Nephron progenitor cell (in vitro differentiated cells): ENCODE measurements around the gene IL13RA1.
"Not testable (repeated sequence)": the region's sequence is repeated elsewhere in the genome, so short reads cannot be mapped to it uniquely, and the experiment has no call there.

ENCODE experiments used
- DNase-seq: peaks from one replicate; pipeline ENCODE4 v3.0.0; 2021
- H3K27ac Mint-ChIP-seq: 2 replicates; pipeline ENCODE4 v1.8.0; 2021; ENCODE audit warnings: mild to moderate bottlenecking, moderate library complexity, mixed read lengths
- H3K27me3 Mint-ChIP-seq: 2 replicates; pipeline ENCODE4 v1.8.0; 2021; ENCODE audit warnings: mild to moderate bottlenecking, low read depth, mixed read lengths; ENCODE audit not compliant: poor library complexity
- H3K36me3 Mint-ChIP-seq: 2 replicates; pipeline ENCODE4 v1.8.0; 2021; ENCODE audit warnings: low read depth, mixed read lengths
- H3K4me1 Mint-ChIP-seq: 2 replicates; pipeline ENCODE4 v1.8.0; 2021; ENCODE audit warnings: mixed read lengths
- H3K4me3 Mint-ChIP-seq: 2 replicates; pipeline ENCODE4 v1.8.0; 2021; ENCODE audit warnings: mild to moderate bottlenecking, moderate library complexity, mixed read lengths
- H3K9me3 Mint-ChIP-seq: 2 replicates; pipeline ENCODE4 v1.8.0; 2021; ENCODE audit warnings: mild to moderate bottlenecking, moderate library complexity, mixed read lengths
- TF ChIP-seq, protein P1 (sequence below): fragments of 200-600 bp; sonication (generic); IDR thresholded peaks from 2 replicates; pipeline ENCODE4 v1.5.0; 2021; ENCODE audit warnings: antibody characterized with exemption

IL13RA1 gene

DNA sequence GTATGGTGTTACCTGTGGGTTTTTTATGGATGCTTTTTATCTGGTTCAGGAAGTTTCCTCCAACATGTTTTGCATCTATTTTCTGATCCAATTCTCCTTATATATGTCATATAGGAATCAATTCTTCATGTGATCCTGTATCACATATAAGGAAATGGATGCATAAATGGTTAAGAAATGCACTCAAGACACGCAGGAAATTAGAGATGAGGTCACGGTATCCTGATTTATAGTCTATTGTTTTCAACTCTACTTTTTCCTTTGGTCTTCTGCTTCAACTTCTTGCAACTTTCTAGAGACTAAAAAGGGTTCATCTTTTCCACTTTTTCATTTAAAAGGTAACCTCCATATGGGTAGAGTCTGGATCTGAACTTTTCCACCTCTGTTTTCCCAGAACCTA is 33.6 kb upstream of the IL13RA1 start:
- Mint-ChIP-seq H3K4me1 (no peaks in the 10 kb centered on the region), H3K27me3 (no peaks in the 10 kb centered on the region), H3K36me3 (no peaks in the 10 kb centered on the region), H3K9me3 (peaks cover 26% of the 10 kb centered on the region), H3K27ac (no peak overlapping the region), H3K4me3 (no peak overlapping the region)
- DNase-seq, result no peak
- TF ChIP-seq, protein P1, sequence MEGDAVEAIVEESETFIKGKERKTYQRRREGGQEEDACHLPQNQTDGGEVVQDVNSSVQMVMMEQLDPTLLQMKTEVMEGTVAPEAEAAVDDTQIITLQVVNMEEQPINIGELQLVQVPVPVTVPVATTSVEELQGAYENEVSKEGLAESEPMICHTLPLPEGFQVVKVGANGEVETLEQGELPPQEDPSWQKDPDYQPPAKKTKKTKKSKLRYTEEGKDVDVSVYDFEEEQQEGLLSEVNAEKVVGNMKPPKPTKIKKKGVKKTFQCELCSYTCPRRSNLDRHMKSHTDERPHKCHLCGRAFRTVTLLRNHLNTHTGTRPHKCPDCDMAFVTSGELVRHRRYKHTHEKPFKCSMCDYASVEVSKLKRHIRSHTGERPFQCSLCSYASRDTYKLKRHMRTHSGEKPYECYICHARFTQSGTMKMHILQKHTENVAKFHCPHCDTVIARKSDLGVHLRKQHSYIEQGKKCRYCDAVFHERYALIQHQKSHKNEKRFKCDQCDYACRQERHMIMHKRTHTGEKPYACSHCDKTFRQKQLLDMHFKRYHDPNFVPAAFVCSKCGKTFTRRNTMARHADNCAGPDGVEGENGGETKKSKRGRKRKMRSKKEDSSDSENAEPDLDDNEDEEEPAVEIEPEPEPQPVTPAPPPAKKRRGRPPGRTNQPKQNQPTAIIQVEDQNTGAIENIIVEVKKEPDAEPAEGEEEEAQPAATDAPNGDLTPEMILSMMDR, result no peak

GRCh38 chrX:118694638-118695037 is 32.8 kb upstream of the IL13RA1 start:
- no peaks in the 10 kb centered on the region for H3K36me3 Mint-ChIP-seq
- TF ChIP-seq, protein P1, result no peak
- no peak for DNase-seq
- H3K27ac Mint-ChIP-seq, result no peak overlapping the region
- H3K27me3 Mint-ChIP-seq, result no peaks in the 10 kb centered on the region
- peaks cover 31% of the 10 kb centered on the region for H3K9me3 Mint-ChIP-seq
- H3K4me3 Mint-ChIP-seq, result no peak overlapping the region
- H3K4me1 Mint-ChIP-seq, result no peaks in the 10 kb centered on the region

DNA sequence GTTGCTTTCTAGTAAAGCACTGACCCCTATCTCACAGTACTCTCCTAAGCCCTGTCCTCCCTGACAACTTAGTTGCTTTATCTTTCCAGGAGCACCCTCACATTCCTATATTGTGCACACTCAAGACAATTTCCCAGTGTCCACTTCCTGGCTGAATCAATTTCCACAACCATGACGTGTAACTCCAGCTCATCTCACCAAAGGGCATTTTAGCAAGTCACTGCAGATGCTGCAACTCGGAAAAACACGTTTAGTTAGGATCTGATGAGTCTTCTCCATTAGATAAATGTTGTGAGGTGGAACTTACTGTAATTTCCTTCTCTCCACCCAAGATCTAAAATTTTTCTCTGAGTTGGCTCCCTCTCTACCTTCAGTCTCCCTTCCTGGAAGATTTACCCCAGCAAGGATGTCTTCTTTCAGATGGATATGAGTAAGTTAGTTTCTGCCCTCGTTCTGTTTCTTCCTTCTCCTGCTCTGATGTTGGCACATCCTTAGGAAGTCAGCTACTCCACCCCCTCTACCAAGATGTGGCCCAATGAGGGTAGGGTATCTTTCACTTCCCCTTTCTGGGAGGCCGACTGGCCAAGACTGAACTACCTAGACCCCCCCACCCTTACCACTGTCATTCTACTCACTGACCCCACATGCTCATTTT is 28.8 kb upstream of the IL13RA1 start:
- Mint-ChIP-seq H3K27ac (no peak overlapping the region), H3K36me3 (no peaks in the 10 kb centered on the region), H3K27me3 (no peaks in the 10 kb centered on the region), H3K9me3 (peaks cover 51% of the 10 kb centered on the region), H3K4me3 (no peak overlapping the region), H3K4me1 (no peaks in the 10 kb centered on the region)
- DNase-seq, result no peak
- TF ChIP-seq, protein P1, result no peak

GRCh38 chrX:118702741-118703140 is 24.7 kb upstream of the IL13RA1 start:
- H3K27me3 Mint-ChIP-seq, result no peaks in the 10 kb centered on the region
- H3K9me3 Mint-ChIP-seq, result peaks cover 52% of the 10 kb centered on the region
- H3K36me3 Mint-ChIP-seq, result no peaks in the 10 kb centered on the region
- no peak for DNase-seq
- TF ChIP-seq, protein P1, result no peak
- no peak overlapping the region for H3K4me3 Mint-ChIP-seq
- peaks cover 4% of the 10 kb centered on the region for H3K4me1 Mint-ChIP-seq
- H3K27ac Mint-ChIP-seq, result no peak overlapping the region

- Mint-ChIP-seq H3K27me3 (no peaks in the 10 kb centered on the region), H3K4me3 (no peak overlapping the region), H3K36me3 (no peaks in the 10 kb centered on the region), H3K4me1 (peaks cover 4% of the 10 kb centered on the region), H3K9me3 (peaks cover 56% of the 10 kb centered on the region), H3K27ac (no peak overlapping the region)
- TF ChIP-seq, protein P1, result no peak
- DNase-seq, result no peak
Observed at GRCh38 chrX:118706681-118707080, 20.7 kb upstream of the IL13RA1 start.

DNA sequence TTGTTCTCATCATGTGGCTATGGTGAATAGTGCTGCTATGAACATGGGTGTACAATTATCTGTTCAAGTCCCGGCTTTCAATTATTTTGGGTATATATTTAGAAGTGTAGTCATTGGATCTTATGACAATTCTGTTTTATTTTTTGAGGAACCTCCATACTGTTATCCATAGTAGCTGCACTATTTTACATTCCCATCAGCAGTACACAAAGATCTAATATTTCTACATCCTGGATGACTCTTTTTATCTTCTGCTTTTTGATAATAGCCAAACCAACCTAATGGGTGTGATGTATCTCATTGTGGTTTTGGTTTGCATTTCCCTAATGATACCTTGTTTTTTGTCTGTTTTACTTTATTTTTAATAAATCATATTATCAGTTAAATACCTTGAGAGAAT is 12.9 kb upstream of the IL13RA1 start:
- H3K27me3 Mint-ChIP-seq, result peaks cover 3% of the 10 kb centered on the region
- H3K4me3 Mint-ChIP-seq, result no peak overlapping the region
- DNase-seq, result no peak
- TF ChIP-seq, protein P1, result no peak
- peaks cover 69% of the 10 kb centered on the region for H3K9me3 Mint-ChIP-seq
- H3K36me3 Mint-ChIP-seq, result peaks cover 7% of the 10 kb centered on the region
- peaks cover 13% of the 10 kb centered on the region for H3K4me1 Mint-ChIP-seq
- no peak overlapping the region for H3K27ac Mint-ChIP-seq

GRCh38 chrX:118715917-118716316 is 11.5 kb upstream of the IL13RA1 start:
- not testable (repeated sequence) for DNase-seq, H3K27me3 Mint-ChIP-seq, H3K36me3 Mint-ChIP-seq, H3K4me3 Mint-ChIP-seq
- H3K27ac Mint-ChIP-seq, result peak overlapping the region; percentile 98
- H3K4me1 Mint-ChIP-seq, result peaks cover 13% of the 10 kb centered on the region
- peaks cover 68% of the 10 kb centered on the region for H3K9me3 Mint-ChIP-seq

DNA sequence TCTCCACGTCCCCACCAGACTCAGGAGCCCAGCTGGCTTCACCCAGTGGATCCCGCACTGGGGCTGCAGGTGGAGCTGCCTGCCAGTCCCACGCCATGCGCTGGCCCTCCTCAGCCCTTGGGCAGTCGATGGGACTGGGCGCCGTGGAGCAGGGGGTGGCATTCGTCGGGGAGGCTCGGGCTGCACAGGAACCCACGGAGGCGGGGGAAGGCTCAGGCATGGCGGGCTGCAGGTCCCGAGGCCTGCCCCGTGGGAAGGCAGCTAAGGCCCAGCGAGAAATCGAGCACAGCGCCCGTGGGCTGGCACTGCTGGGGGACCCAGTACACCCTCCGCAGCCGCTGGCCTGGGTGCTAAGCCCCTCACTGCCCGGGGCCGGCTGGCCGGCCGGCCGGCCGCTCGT is 10.6 kb upstream of the IL13RA1 start:
- H3K4me1 Mint-ChIP-seq, result peaks cover 13% of the 10 kb centered on the region
- H3K9me3 Mint-ChIP-seq, result peaks cover 64% of the 10 kb centered on the region
- DNase-seq, H3K27ac Mint-ChIP-seq, H3K36me3 Mint-ChIP-seq, H3K27me3 Mint-ChIP-seq, H3K4me3 Mint-ChIP-seq: not testable (repeated sequence)
